ENCODE data around the gene RAC3.

The RAC3 gene

DNA sequence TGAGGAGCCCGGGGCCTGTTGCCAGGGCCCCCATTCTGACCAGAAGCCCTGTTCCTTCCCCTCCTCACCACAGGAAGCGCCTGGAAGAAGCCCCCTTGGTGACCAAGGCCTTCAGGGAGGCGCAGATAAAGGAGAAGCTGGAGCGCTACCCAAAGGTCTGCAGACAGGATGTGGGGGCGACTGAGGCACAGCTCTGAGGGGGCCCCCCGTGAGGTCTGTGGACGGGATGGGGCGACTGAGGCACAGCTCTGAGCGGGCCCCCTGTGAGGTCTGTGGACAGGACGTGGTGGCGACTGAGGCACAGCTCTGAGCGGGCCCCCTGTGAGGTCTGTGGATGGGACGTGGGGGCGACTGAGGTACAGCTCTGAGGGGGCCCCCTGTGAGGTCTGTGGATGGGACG is 22.1 kb upstream of the RAC3 start:
- H3K4me3 ChIP-seq (ENCODE audit: low read depth, low read length) = no peak overlapping the region
- DNase-seq (ENCODE audit: low read depth) = no peak
- TF ChIP-seq, protein P1, sequence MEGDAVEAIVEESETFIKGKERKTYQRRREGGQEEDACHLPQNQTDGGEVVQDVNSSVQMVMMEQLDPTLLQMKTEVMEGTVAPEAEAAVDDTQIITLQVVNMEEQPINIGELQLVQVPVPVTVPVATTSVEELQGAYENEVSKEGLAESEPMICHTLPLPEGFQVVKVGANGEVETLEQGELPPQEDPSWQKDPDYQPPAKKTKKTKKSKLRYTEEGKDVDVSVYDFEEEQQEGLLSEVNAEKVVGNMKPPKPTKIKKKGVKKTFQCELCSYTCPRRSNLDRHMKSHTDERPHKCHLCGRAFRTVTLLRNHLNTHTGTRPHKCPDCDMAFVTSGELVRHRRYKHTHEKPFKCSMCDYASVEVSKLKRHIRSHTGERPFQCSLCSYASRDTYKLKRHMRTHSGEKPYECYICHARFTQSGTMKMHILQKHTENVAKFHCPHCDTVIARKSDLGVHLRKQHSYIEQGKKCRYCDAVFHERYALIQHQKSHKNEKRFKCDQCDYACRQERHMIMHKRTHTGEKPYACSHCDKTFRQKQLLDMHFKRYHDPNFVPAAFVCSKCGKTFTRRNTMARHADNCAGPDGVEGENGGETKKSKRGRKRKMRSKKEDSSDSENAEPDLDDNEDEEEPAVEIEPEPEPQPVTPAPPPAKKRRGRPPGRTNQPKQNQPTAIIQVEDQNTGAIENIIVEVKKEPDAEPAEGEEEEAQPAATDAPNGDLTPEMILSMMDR (IDR thresholded peaks at IDR 0.05; ENCODE audit: low read depth, low read length, missing control alignments) = no peak

GRCh38 chr17:82010575-82011525 is 20.6 kb upstream of the RAC3 start:
- TF ChIP-seq, protein P1 (IDR thresholded peaks at IDR 0.05; ENCODE audit: low read depth, low read length, missing control alignments) = no peak
- no peak overlapping the region for H3K4me3 ChIP-seq (ENCODE audit: low read depth, low read length)
- DNase-seq (ENCODE audit: low read depth) = no peak

GRCh38 chr17:82011617-82012187 is 19.8 kb upstream of the RAC3 start:
- TF ChIP-seq, protein P1 (IDR thresholded peaks at IDR 0.05; ENCODE audit: low read depth, low read length, missing control alignments) = no peak
- H3K4me3 ChIP-seq (ENCODE audit: low read depth, low read length) = no peak overlapping the region

GRCh38 chr17:82012261-82012639 is 19.2 kb upstream of the RAC3 start:
- H3K4me3 ChIP-seq (ENCODE audit: low read depth, low read length) = no peak overlapping the region
- TF ChIP-seq, protein P1 (IDR thresholded peaks at IDR 0.05; ENCODE audit: low read depth, low read length, missing control alignments) = no peak
- no peak for DNase-seq (ENCODE audit: low read depth)

More at GRCh38 chr17:82011617-82012187, 19.8 kb upstream of the RAC3 start:
- DNase-seq (ENCODE audit: low read depth) = no peak

- H3K4me3 ChIP-seq (ENCODE audit: low read depth, low read length) = no peak overlapping the region
- TF ChIP-seq, protein P1 (IDR thresholded peaks at IDR 0.05; ENCODE audit: low read depth, low read length, missing control alignments) = no peak
- DNase-seq (ENCODE audit: low read depth) = no peak
These were observed 18.7 kb upstream of the RAC3 start for GRCh38 chr17:82012640-82013295.

DNA sequence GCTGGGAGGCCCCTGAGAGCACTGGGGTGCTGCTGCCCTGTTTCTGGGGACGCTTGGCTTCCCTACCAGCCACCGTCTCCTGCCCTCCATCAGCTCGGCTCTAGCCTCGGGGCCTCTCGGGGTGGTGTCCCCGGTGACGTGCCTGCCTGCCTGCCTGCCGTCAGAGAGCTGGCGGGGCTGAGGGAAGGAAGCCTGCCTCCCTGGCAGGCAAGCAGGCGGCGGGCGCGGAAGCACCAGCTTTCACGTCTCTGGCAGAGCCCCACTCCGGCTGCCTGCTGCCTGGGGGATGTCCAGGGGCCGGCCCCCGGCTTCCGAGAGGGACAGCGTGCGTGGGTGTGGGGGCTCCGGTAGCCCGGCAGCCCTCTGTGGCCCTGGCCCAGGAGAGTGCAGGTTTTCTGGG is 18.1 kb upstream of the RAC3 start:
- H3K4me3 ChIP-seq (ENCODE audit: low read depth, low read length) = no peak overlapping the region
- TF ChIP-seq, protein P1 (IDR thresholded peaks at IDR 0.05; ENCODE audit: low read depth, low read length, missing control alignments) = no peak
- no peak for DNase-seq (ENCODE audit: low read depth)

Measured in GM12864 (cell line).